Peyer's patch (tissue), 4 donors: ENCODE results near the gene HEXA.

ENCODE experiments used
- CTCF ChIP-seq, 6 experiments: fragments of 450-650 bp in 4 of 6; fragments of 200-600 bp in 2 of 6; sonication (generic) in 1 of 6; IDR thresholded peaks; one replicate each; pipeline ENCODE4 v1.5.1; 2017 to 2019; ENCODE audit warnings: antibody characterized with exemption in 6 of 6, mild to moderate bottlenecking in 3 of 6, moderate library complexity in 1 of 6
- POLR2A ChIP-seq, 2 donors: fragments of 450-650 bp; IDR thresholded peaks; one replicate each; pipeline ENCODE4 v1.5.1; 2017; ENCODE audit warnings: antibody characterized with exemption in 2 of 2, mild to moderate bottlenecking in 2 of 2, moderate library complexity in 2 of 2

GRCh38 chr15:72368899-72369298 lies 6.9 kb downstream of the HEXA start:
- TF ChIP-seq CTCF (IDR thresholded peaks at IDR 0.05) (no peak), POLR2A (IDR thresholded peaks at IDR 0.05) (no peak)
